ENCODE measurements around the gene CAMK2D. TPM values are rescaled to one million over a fixed set of nuclear protein-coding genes. Genes with fewer than 3 reads are reported as not detected.

The CAMK2D gene
- total and polyA plus RNA-seq, 2 experiments from 2014 or later: 36.8 to 99.1 TPM

GRCh38 chr4:113601636-113602035 lies 159.9 kb downstream of the CAMK2D start:
- Histone ChIP-seq H2AFZ (no peak overlapping the region), H3K9me2 (replicated peaks; ENCODE audit: insufficient read depth) (no peaks in the 10 kb centered on the region), H3K79me2 (peaks cover 23% of the 10 kb centered on the region), H3K36me3 (replicated peaks; ENCODE audit: insufficient read depth, low read depth) (no peaks in the 10 kb centered on the region), H3K27ac (peak overlapping the region; percentile 47), H3K4me3 (no peak overlapping the region), H3K27me3 (no peaks in the 10 kb centered on the region), H3K4me1 (ENCODE audit: insufficient read depth) (no peaks in the 10 kb centered on the region), H4K20me1 (ENCODE audit: insufficient read depth, poor library complexity, severe bottlenecking) (no peaks in the 10 kb centered on the region), H3K4me2 (peak overlapping the region; percentile 24), H3K9me3 (ENCODE audit: low read depth) (no peaks in the 10 kb centered on the region)
- no peak for DNase-seq (ENCODE audit: low spot score)
- 96% methylated on average over 4 of the region's 4 CpGs for WGBS (ENCODE audit: low lambda C conversion rate, missing lambda C conversion rate)
- TF ChIP-seq EZH2 (IDR thresholded peaks at IDR 0.05; ENCODE audit: borderline replicate concordance) (no peak), EZH2phosphoT487 (IDR thresholded peaks at IDR 0.05; ENCODE audit: low read depth, severe bottlenecking, unreplicated experiment) (no peak), CTCF (IDR thresholded peaks at IDR 0.05; ENCODE audit: poor library complexity) (no peak)

GRCh38 chr4:113596396-113596795 lies 165.1 kb downstream of the CAMK2D start:
- no peaks in the 10 kb centered on the region for H3K27me3 ChIP-seq
- H3K36me3 ChIP-seq (replicated peaks; ENCODE audit: insufficient read depth, low read depth): no peaks in the 10 kb centered on the region
- no peak overlapping the region for H3K4me3 ChIP-seq
- no peak overlapping the region for H2AFZ ChIP-seq
- H3K79me2 ChIP-seq: peaks cover 41% of the 10 kb centered on the region
- no peaks in the 10 kb centered on the region for H4K20me1 ChIP-seq (ENCODE audit: insufficient read depth, poor library complexity, severe bottlenecking)
- H3K4me1 ChIP-seq (ENCODE audit: insufficient read depth): no peaks in the 10 kb centered on the region
- H3K27ac ChIP-seq: no peak overlapping the region
- H3K9me2 ChIP-seq (replicated peaks; ENCODE audit: insufficient read depth): no peaks in the 10 kb centered on the region
- no peak overlapping the region for H3K4me2 ChIP-seq
- TF ChIP-seq EZH2phosphoT487 (IDR thresholded peaks at IDR 0.05; ENCODE audit: low read depth, severe bottlenecking, unreplicated experiment) (no peak), EZH2 (IDR thresholded peaks at IDR 0.05; ENCODE audit: borderline replicate concordance) (no peak), CTCF (IDR thresholded peaks at IDR 0.05; ENCODE audit: poor library complexity) (no peak)
- DNase-seq (ENCODE audit: low spot score): no peak
- no peaks in the 10 kb centered on the region for H3K9me3 ChIP-seq (ENCODE audit: low read depth)
- WGBS (ENCODE audit: low lambda C conversion rate, missing lambda C conversion rate): 99% methylated on average over 6 of the region's 6 CpGs

- Histone ChIP-seq H3K27me3 (no peaks in the 10 kb centered on the region), H4K20me1 (ENCODE audit: insufficient read depth, poor library complexity, severe bottlenecking) (no peaks in the 10 kb centered on the region), H3K9me2 (replicated peaks; ENCODE audit: insufficient read depth) (no peaks in the 10 kb centered on the region), H3K4me1 (ENCODE audit: insufficient read depth) (no peaks in the 10 kb centered on the region), H3K36me3 (replicated peaks; ENCODE audit: insufficient read depth, low read depth) (no peaks in the 10 kb centered on the region), H3K4me2 (no peak overlapping the region), H3K27ac (no peak overlapping the region), H3K9me3 (ENCODE audit: low read depth) (no peaks in the 10 kb centered on the region), H3K79me2 (peaks cover 44% of the 10 kb centered on the region), H2AFZ (no peak overlapping the region), H3K4me3 (no peak overlapping the region)
- DNase-seq (ENCODE audit: low spot score): no peak
- WGBS (ENCODE audit: low lambda C conversion rate, missing lambda C conversion rate): 86% methylated on average over 2 of the region's 2 CpGs
- no peak for TF ChIP-seq EZH2phosphoT487 (IDR thresholded peaks at IDR 0.05; ENCODE audit: low read depth, severe bottlenecking, unreplicated experiment)
- TF ChIP-seq EZH2 (IDR thresholded peaks at IDR 0.05; ENCODE audit: borderline replicate concordance): no peak
- TF ChIP-seq CTCF (IDR thresholded peaks at IDR 0.05; ENCODE audit: poor library complexity): no peak
These were observed 167.3 kb downstream of the CAMK2D start for GRCh38 chr4:113594231-113594556.

Data from hepatocyte (in vitro differentiated cells).